Cardiac septum (tissue), 1 donor: ENCODE measurements around the gene ARID3C. TPM values are rescaled to one million over a fixed set of nuclear protein-coding genes. Genes with fewer than 3 reads are reported as not detected.

Experiments
- DNase-seq: peaks from one replicate; pipeline ENCODE4 v3.0.0-alpha.2; 2020; ENCODE audit warnings: low spot score
- intact Hi-C: fragments of 100-400 bp; cut with DNase I; formaldehyde crosslinking; loops from one replicate; pipeline ENCODE4 v1.14.0; 2022
- long read RNA-seq: library from polyadenylated mRNA; unstranded; transcript quantifications from one replicate; pipeline ENCODE4 v2.0.0, GENCODE V29; 2021
- total RNA-seq: library from RNA; stranded (reverse); fragmentation: NEBNext Ultra II Directional; extraction: Animal tissue kit (Norgen Biotek cat#: 25700); gene quantifications from one replicate; pipeline ENCODE4 v1.2.1, GENCODE V29; 2021
- donor health status: DM: no; HTN: no; CAD: no.

The ARID3C gene
- total RNA-seq: not detected
- long read RNA-seq: 0 reads

GRCh38 chr9:34628656-34629490 lies at the start of gene ARID3C:
Gene ARID3C (minus strand): TSS chr9:34629066. CDS start chr9:34628014, 1,052 bp downstream.
- DNase-seq: no peak

GRCh38 chr9:34675869-34676268 lies 47.0 kb upstream of the ARID3C start:
- no peak for DNase-seq
- intact Hi-C loops: no loop called here

More at GRCh38 chr9:34628656-34629490, at the start of gene ARID3C:
- intact Hi-C loops: no loop called here

GRCh38 chr9:34675048-34675714 lies 46.3 kb upstream of the ARID3C start:
- intact Hi-C loops: no loop called here
- no peak for DNase-seq

DNA sequence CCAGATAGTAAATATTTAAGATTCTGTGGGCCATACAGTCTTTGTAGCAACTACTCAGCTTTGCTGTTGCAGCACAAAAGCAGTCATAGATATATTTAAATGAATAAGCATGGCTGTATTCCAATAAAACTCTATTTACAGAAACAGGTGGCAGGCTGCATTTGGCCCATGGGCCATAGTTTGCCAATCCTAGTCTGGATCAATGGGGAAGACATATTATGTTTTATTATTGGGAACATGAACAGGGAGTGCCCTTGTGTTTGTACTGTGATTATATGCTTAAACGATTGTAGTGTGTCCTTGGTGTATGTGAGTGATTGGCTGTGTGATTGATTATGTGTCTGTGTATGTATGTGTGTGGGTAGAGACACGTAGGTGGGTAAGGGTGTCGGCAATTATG lies 45.6 kb upstream of the ARID3C start:
- intact Hi-C loops: no loop called here
- no peak for DNase-seq

GRCh38 chr9:34671307-34671706 lies 42.4 kb upstream of the ARID3C start:
- intact Hi-C loops: no loop called here
- no peak for DNase-seq

DNA sequence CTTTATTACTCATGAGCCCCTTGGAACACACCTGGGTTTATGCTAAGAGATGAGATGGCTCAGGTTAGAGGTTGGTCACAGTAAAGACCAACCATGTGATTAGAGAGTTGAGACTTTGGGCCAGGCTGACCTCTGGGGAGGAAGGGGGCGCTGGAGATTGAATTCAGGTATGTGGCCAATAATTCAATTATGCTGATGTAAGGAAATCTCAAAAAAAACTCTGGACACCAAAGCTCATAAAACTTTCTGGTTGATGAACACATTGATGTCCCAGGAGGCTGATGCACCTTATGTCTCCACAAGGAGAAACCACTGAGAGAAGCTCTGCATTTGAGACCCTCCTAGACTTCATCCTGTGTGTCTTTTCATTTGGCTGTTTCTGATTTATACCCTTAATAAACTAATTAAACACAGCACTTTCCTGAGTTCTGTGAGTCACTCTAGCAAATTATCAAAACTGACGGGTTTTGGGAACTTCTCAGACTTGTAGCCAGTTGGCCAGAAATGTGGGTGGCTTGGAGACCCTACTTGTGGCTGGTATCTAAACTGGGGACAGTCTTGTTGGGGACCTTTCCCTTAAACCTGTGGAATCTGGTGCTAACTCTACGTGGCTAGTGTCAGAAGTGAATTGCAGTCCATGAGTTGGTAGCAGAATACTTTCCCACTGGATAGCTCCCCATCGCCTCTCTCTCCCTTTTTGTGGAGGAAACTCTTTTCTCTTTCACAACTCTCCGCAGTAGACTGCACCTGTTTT lies 41.1 kb upstream of the ARID3C start:
- DNase-seq: no peak
- intact Hi-C loops: loop anchor here (5.0 kb wide), 1 partner anchor 32 kb away; no protein-coding TSS in a partner anchor

DNA sequence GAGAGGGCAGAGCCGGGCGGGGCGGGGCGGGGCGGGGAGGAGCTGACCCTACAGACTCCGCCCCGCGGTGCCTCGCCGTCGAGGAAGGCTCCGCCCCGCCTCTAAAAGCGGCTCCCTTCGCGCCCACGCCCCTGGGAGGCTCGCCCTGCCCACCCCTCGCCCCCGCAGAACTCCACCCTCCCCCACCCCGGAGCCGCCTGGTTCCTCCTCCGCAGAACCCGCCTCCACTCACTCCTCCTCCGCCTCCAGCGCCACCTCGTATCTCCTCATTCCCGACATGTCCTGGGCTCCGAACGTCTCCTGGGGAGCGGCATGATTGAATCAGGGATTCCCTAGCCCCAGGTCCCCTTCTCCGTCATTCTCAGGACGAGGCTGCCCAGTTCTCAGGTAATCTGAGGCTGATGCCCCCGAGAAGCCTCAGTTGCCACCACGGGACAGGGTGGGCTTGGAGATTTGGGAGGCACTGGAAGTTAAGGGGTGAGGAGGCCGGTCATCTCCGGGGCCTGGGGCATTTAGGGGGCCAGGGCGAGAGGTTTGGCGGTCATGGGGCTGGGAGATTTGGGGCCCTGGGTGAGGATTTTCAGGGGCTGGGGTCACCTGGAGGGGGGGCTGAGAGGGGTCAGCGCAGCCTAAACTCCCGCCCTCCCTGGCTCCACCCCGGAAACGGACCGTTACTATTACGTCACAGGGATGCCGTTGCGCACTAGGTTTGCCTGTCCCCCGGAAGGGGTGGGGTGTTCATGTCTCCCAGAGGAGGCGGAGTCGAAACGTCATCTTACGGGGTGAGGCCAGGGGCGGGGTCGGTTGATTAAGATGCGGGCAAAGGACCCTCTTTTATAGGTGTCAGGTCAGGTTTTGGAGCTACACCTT lies 36.8 kb upstream of the ARID3C start:
- DNase-seq: peak; percentile 98
- intact Hi-C loops: loop anchor here (5.0 kb wide), 1 partner anchor 37 kb away; no protein-coding TSS in a partner anchor

GRCh38 chr9:34665067-34665380 lies 36.2 kb upstream of the ARID3C start:
- intact Hi-C loops: loop anchor here (5.0 kb wide), 1 partner anchor 37 kb away; no protein-coding TSS in a partner anchor
- no peak for DNase-seq

DNA sequence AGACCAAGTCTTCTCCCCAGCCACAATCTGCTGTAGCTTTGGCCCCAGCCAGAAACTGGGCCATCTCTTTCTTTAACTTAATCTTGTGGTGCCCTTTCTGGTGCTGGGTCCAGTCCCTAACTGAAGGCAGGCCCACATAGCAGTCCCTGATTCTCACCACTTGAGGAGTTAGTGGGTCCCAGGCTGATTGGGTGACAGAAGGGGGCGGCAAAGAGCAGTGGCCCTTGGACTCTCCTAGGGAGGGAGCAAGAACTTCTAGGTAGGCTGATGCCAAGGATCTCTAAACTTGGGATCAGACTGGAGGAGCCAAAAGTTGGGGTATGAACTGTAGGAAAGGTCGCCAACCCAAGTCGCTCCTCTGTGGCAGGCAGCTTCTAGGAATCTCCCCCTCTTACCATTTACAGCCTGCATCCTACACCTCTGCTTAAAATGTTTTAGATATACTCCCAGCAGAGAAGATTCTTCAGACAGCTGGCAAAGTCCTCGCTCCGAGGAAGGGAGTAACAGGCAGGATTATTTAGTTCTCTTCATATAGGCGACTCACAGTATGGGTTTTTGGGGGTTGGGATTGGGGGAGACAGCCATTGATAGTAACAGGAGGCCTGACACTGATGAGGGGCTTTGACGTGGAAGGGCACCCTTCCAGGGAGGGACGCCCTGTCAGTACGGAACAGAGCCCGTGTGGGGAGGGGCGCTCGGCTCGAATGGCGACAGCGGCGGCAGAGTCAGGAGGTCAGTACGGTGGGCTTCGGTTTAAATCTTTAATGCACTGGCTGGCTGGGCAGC lies 35.6 kb upstream of the ARID3C start:
- DNase-seq: peak; percentile 87
- intact Hi-C loops: loop anchor here (5.0 kb wide), 1 partner anchor 38 kb away; no protein-coding TSS in a partner anchor

DNA sequence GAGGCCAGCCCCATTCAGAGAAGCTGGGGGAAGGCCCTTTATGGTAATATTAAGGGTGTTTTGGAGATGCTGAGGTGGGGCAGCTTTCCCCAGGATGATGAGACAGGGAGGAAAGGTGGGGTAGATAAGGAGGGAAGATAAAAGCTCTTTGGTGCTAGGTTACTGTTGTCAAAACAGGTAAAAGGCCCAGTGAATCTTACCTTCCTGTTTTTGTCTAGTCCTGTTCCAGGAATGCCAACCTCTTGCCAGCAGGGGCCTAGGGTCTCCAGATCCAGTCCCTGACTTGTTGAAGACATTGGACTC lies 34.4 kb upstream of the ARID3C start:
- no peak for DNase-seq
- intact Hi-C loops: no loop called here

GRCh38 chr9:34662526-34663302 lies 33.8 kb upstream of the ARID3C start, which contains the start of gene CCL27:
Gene CCL27 (minus strand): TSS chr9:34662657. CDS start chr9:34662633, 24 bp downstream.
- no peak for DNase-seq
- intact Hi-C loops: no loop called here

GRCh38 chr9:34659592-34660253 lies 30.9 kb upstream of the ARID3C start:
- intact Hi-C loops: no loop called here
- no peak for DNase-seq

DNA sequence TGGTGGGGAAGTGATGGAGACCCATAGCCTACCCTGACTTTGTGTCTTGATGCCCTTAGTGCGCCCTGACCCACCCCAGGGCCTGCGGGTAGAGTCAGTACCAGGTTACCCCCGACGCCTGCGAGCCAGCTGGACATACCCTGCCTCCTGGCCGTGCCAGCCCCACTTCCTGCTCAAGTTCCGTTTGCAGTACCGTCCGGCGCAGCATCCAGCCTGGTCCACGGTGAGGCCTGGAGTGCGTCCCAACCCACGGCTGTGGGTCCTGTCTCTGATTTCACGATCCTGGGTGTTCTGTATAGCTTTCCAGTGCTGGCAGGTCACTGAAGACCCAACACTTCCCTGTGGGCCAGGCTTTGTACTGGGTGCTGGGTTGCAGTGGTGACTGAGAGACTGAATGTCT lies 29.6 kb upstream of the ARID3C start:
- intact Hi-C loops: no loop called here
- no peak for DNase-seq

DNA sequence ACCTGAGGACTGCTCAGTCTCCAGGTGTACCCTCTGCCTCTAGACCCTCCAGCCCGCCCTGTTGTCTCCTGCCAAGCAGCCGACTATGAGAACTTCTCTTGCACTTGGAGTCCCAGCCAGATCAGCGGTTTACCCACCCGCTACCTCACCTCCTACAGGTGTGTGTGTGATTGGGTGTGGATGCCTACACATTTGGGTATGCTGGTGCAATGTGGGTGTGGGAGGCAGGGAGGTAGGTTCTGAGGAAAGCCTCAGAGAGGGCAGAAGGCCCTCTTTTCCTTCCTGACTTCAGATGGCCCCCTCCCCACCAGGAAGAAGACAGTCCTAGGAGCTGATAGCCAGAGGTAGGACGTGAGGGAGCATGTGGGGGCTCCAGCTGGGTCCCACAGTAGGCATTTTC lies 28.1 kb upstream of the ARID3C start:
- DNase-seq: no peak
- intact Hi-C loops: no loop called here

DNA sequence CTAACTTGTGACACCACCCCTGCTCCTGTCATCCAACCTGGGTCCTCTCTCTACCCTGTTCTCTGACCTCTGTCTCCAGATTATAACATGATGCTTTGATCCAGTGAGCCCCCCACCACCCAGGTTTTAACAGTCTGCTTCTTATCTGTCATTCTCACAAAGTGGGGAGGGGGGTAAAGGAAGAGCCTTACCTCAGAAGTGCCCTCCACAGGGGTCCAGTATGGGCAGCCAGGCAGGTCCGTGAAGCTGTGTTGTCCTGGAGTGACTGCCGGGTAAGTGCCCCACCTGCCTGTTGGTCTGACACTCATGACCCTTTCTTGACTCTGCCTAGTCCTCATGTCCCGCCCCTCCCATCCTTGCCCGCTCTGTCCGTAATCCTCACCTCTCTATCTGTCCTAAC lies 26.5 kb upstream of the ARID3C start:
- DNase-seq: no peak
- intact Hi-C loops: no loop called here

- intact Hi-C loops: no loop called here
- DNase-seq: peak; percentile 84
These were observed 25.6 kb upstream of the ARID3C start for GRCh38 chr9:34654323-34655051.
